Mononuclear cell (primary cell): ENCODE measurements around the gene TTC31. TPM values are rescaled to one million over a fixed set of nuclear protein-coding genes. Genes with fewer than 3 reads are reported as not detected.

Experiments used
- H3K27me3 ChIP-seq: 2 replicates; pipeline ENCODE4 v1.6.0; 2011; ENCODE audit warnings: low read length, control low read depth; ENCODE audit not compliant: insufficient read depth
- H3K4me1 ChIP-seq: 2 replicates; pipeline ENCODE4 v1.5.1; 2011; ENCODE audit warnings: mild to moderate bottlenecking, low read length, control low read depth; ENCODE audit not compliant: insufficient read depth
- H3K4me3 ChIP-seq: 2 replicates; pipeline ENCODE4 v1.5.1; 2011; ENCODE audit warnings: mild to moderate bottlenecking, low read length, moderate library complexity
- H3K9me3 ChIP-seq: 2 replicates; pipeline ENCODE4 v1.5.1; 2011; ENCODE audit warnings: low read depth, mild to moderate bottlenecking, control low read depth, low read length
- total RNA-seq: library from RNA; depleted of rRNA; stranded (reverse); fragments of >200 nt; gene quantifications from one replicate; pipeline ENCODE4 v1.2.3, GENCODE V29; 2012

Gene TTC31
- total RNA-seq, 1 donor: 14.0 TPM

DNA sequence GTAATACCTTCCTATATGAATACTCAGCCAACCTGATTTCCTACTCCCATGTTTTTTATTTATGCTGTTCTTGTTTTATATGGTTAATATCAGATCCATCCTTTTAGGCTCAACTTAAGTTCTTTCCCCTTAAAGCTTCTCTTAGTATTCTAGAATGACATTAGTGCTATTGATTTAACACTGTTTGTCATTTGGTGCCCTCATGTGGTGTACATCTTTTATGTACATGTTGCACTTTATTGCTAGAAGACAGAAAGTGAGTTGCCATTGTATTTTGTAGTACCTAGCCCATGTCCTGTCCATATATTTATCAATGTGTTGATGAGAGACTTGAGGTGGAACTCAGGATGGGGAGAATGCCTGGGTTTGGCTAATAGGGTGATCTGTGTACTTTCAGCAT lies 49.3 kb downstream of the TTC31 start:
- no peaks in the 10 kb centered on the region for H3K9me3 ChIP-seq
- H3K4me3 ChIP-seq: no peak overlapping the region
- no peaks in the 10 kb centered on the region for H3K27me3 ChIP-seq
- H3K4me1 ChIP-seq: peaks cover 30% of the 10 kb centered on the region

- Histone ChIP-seq H3K4me3 (no peak overlapping the region), H3K27me3 (no peaks in the 10 kb centered on the region), H3K4me1 (peaks cover 23% of the 10 kb centered on the region), H3K9me3 (no peaks in the 10 kb centered on the region)
Observed at GRCh38 chr2:74533464-74533863, 50.6 kb downstream of the TTC31 start.

DNA sequence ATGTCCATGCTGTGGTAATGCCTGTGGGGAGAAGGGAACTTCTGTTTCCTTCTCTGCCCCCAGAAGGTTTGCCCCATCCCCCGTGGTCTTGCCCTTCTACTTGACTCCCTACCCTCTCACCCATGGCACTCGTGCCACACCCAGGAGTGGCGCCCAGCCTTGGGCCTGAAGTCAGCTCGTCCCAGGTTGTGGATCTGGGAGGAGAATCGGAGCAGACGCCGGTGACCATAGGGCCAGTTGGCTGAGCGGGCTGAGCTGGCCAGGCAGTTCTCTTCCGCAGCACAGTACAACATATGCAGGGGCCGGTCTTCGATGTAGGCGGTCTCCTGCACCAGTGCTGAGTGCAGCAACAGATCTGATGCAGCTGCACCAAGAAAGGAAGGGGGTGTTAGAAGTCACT lies 51.5 kb downstream of the TTC31 start:
- Histone ChIP-seq H3K9me3 (no peaks in the 10 kb centered on the region), H3K27me3 (no peaks in the 10 kb centered on the region), H3K4me1 (peaks cover 24% of the 10 kb centered on the region), H3K4me3 (no peak overlapping the region)

- Histone ChIP-seq H3K4me3 (no peak overlapping the region), H3K4me1 (peaks cover 24% of the 10 kb centered on the region), H3K27me3 (no peaks in the 10 kb centered on the region), H3K9me3 (no peaks in the 10 kb centered on the region)
Observed at GRCh38 chr2:74535440-74535965, 52.6 kb downstream of the TTC31 start.

DNA sequence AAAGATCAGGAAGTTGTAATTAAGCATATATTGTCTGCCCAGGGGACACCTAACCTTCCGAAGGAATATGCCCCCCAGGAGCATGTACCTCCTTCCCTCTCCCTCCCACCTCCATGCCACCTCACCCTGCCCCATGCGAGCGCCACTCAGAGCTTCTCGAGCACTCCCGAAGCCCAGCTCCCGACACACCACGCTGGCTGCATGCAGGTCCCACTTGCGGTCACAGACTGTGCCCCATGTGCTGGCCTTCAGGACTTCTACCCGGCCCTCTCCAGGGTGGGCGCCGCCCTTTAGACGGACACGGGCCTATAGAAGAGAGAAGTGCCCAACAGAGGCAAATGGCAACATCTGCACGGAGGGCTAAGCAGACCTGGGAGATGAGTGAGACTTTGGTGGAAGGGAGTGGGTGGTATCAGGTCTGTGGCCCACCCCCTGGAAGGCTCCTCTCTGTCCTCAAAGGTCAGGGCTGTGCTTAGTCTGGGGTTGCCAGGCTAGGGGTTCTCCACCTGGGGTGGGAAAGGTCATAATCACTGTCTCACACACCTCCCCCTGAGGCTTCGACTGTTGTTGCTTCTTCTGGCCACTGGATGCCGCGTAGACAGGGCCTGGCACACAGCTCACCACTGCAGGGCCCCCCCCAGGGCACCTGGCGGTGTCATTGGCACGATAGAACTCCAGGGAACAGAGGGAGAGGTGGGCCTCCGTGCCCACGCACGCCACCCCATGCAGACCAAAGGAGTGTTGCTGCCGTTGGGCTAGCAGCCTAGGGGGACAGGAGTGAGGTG lies 53.5 kb downstream of the TTC31 start:
- H3K4me3 ChIP-seq: no peak overlapping the region
- H3K4me1 ChIP-seq: peaks cover 16% of the 10 kb centered on the region
- H3K27me3 ChIP-seq: no peaks in the 10 kb centered on the region
- H3K9me3 ChIP-seq: no peaks in the 10 kb centered on the region

- peaks cover 11% of the 10 kb centered on the region for H3K4me1 ChIP-seq
- no peak overlapping the region for H3K4me3 ChIP-seq
- no peaks in the 10 kb centered on the region for H3K27me3 ChIP-seq
- H3K9me3 ChIP-seq: no peaks in the 10 kb centered on the region
Observed at GRCh38 chr2:74537140-74537539, 54.3 kb downstream of the TTC31 start.

GRCh38 chr2:74538881-74539339 lies 56.0 kb downstream of the TTC31 start:
- no peak overlapping the region for H3K4me3 ChIP-seq
- H3K27me3 ChIP-seq: no peaks in the 10 kb centered on the region
- no peaks in the 10 kb centered on the region for H3K9me3 ChIP-seq
- H3K4me1 ChIP-seq: peaks cover 11% of the 10 kb centered on the region

GRCh38 chr2:74540291-74540690 lies 57.4 kb downstream of the TTC31 start:
- Histone ChIP-seq H3K4me3 (no peak overlapping the region), H3K9me3 (no peaks in the 10 kb centered on the region), H3K27me3 (no peaks in the 10 kb centered on the region), H3K4me1 (peaks cover 11% of the 10 kb centered on the region)

DNA sequence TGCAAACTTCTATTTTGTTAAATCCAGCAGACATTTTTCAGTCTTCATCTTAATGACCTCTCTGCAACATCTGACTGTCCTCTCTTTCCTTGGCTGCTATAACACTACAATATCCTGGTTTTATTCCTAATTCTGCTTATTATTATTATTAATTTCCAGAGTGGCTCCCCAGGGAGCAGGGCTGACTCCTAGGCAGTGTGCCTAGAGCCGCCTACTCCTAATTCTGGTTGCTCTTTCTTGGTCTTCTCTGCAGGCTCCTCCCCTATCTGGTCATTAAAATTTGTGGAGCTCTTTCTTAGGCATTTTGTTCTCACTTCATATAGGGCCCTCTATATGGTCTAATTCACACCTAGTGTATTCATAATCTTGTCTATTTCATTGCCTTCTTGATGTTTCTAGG lies 60.1 kb downstream of the TTC31 start:
- Histone ChIP-seq H3K4me1 (peaks cover 11% of the 10 kb centered on the region), H3K9me3 (no peaks in the 10 kb centered on the region), H3K4me3 (no peak overlapping the region), H3K27me3 (peaks cover 9% of the 10 kb centered on the region)

Other genes starting within 250 kb of the TTC31 start
- 6.7 TPM for gene SLC4A5, start 139.7 kb upstream of the TTC31 start, total RNA-seq
- 41.8 TPM for gene DCTN1, start 102.8 kb upstream of the TTC31 start, total RNA-seq
- gene C2orf81, start 61.5 kb upstream of the TTC31 start, total RNA-seq: 0.94 TPM
- gene WDR54, start 61.4 kb upstream of the TTC31 start, total RNA-seq: 9.3 TPM
- gene RTKN, start 41.1 kb upstream of the TTC31 start, total RNA-seq: 0.31 TPM
- 15.3 TPM for gene INO80B, start 28.0 kb upstream of the TTC31 start, total RNA-seq
- gene WBP1, start 24.6 kb upstream of the TTC31 start, total RNA-seq: 18.5 TPM
- gene MOGS, start 17.7 kb upstream of the TTC31 start, total RNA-seq: 17.1 TPM
- 8.3 TPM for gene MRPL53, start 10.4 kb upstream of the TTC31 start, total RNA-seq
- gene CCDC142, start 83 bp upstream of the TTC31 start, total RNA-seq: 8.3 TPM
- gene LBX2, start 16.5 kb downstream of the TTC31 start, total RNA-seq: 0.21 TPM
- gene PCGF1, start 24.6 kb downstream of the TTC31 start, total RNA-seq: 12.1 TPM
- gene TLX2, start 31.4 kb downstream of the TTC31 start, total RNA-seq: 0.10 TPM
- not detected for gene DQX1, start 43.1 kb downstream of the TTC31 start, total RNA-seq
- gene AUP1, start 46.6 kb downstream of the TTC31 start, total RNA-seq: 115 TPM
- gene HTRA2, start 46.9 kb downstream of the TTC31 start, total RNA-seq: 17.9 TPM
- gene LOXL3, start 70.9 kb downstream of the TTC31 start, total RNA-seq: 3.9 TPM
- 2.9 TPM for gene DOK1, start 71.6 kb downstream of the TTC31 start, total RNA-seq
- 0.31 TPM for gene M1AP, start 165.2 kb downstream of the TTC31 start, total RNA-seq
- gene SEMA4F, start 171.2 kb downstream of the TTC31 start, total RNA-seq: 2.0 TPM